Measurements from ENCODE around the gene BRINP1. TPM values are rescaled to one million over a fixed set of nuclear protein-coding genes. Genes with fewer than 3 reads are reported as not detected.

Gene BRINP1
- total and polyA plus RNA-seq, 7 donors, result 0.03 to 0.20 (median 0.17) TPM; not detected in 4

DNA sequence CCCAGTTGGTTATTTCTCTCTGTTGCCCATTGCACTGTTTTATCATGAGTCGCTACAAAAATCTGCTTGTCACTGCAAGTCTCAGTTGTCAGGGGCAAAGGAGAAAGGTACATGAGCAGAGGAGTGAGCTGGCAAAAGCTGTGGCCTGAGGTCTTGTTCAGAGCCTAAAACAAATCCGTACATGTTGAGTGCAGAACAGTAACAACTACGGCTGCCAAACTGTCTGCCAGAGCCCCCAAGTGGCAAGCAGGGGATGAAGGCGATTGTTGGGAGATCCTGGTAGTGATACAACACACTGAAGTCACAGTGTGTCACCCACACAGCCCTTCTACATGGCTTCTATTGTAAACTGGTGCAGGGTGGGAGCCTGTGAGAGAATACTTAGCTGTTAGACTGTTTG is 50.9 kb downstream of the BRINP1 start:
- Histone ChIP-seq H3K27ac (no peak overlapping the region), H3K4me3 (no peak overlapping the region), H3K27me3 (ENCODE audit: insufficient read depth in 3 of 3, low read length in 2 of 3) (no peaks in the 10 kb centered on the region), H3K9me3 (no peaks in the 10 kb centered on the region), H3K4me1 (no peaks in the 10 kb centered on the region), H3K36me3 (ENCODE audit: insufficient read depth in 1 of 2, low read depth in 1 of 2) (no peaks in the 10 kb centered on the region)
- 35 to 41% (median 36%) methylated on average over 4 of the region's 4 CpGs for WGBS, 3 donors
- intact Hi-C loops (cut with DNase I), result no loop called here
- TF ChIP-seq, protein P1, sequence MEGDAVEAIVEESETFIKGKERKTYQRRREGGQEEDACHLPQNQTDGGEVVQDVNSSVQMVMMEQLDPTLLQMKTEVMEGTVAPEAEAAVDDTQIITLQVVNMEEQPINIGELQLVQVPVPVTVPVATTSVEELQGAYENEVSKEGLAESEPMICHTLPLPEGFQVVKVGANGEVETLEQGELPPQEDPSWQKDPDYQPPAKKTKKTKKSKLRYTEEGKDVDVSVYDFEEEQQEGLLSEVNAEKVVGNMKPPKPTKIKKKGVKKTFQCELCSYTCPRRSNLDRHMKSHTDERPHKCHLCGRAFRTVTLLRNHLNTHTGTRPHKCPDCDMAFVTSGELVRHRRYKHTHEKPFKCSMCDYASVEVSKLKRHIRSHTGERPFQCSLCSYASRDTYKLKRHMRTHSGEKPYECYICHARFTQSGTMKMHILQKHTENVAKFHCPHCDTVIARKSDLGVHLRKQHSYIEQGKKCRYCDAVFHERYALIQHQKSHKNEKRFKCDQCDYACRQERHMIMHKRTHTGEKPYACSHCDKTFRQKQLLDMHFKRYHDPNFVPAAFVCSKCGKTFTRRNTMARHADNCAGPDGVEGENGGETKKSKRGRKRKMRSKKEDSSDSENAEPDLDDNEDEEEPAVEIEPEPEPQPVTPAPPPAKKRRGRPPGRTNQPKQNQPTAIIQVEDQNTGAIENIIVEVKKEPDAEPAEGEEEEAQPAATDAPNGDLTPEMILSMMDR (IDR thresholded peaks at IDR 0.05), result no peak
- DNase-seq (no peak), ATAC-seq (no peak)

DNA sequence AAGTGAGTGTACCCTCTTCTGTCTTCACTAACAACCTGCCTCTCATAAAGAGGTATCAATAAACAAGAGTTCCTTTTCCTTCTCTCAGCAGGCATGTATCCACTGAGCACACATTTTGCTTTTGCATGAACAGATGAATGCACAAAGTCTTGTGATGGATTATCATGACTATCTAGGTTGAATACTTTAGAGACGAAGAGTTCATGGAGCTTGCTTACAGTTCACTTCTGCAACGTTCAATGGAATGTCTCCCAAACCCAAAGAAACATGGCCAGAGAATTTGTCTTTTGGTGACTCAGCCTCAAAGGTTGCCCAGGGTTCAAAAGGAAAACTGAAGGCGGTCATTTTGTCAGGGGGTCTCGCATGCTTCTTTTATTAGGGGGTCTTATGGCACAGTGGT is 55.4 kb downstream of the BRINP1 start:
- Histone ChIP-seq H3K4me1 (no peaks in the 10 kb centered on the region), H3K27ac (no peak overlapping the region), H3K36me3 (ENCODE audit: insufficient read depth in 1 of 2, low read depth in 1 of 2) (no peaks in the 10 kb centered on the region), H3K9me3 (no peaks in the 10 kb centered on the region), H3K4me3 (no peak overlapping the region), H3K27me3 (ENCODE audit: insufficient read depth in 3 of 3, low read length in 2 of 3) (no peaks in the 10 kb centered on the region)
- intact Hi-C loops (cut with DNase I), result no loop called here
- WGBS, 3 donors, result 86 to 90% (median 86%) methylated on average over 4 of the region's 4 CpGs
- no peak for ATAC-seq
- TF ChIP-seq, protein P1 (IDR thresholded peaks at IDR 0.05), result no peak
- DNase-seq, result no peak

DNA sequence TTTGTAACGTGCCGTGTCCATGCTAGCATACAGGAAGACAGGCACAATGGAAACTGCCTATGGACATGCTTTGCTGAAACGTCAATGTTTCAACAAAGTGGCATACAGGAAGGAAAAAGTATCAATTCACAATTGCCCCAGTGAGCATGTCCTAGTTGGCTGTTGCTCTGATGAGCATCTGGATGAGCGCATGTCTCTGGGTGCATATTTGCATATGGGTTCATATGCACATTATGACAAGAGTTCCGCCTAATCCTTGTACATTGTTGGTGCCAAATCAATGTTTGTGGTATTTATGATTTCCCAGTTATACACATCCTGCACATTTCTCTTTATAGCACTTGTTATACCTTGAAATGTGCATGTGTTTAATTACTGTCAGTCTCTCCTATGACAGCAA is 58.5 kb downstream of the BRINP1 start:
- ATAC-seq (no peak), DNase-seq (no peak)
- WGBS, 3 donors, result 58% methylated on average over 5 of the region's 5 CpGs

DNA sequence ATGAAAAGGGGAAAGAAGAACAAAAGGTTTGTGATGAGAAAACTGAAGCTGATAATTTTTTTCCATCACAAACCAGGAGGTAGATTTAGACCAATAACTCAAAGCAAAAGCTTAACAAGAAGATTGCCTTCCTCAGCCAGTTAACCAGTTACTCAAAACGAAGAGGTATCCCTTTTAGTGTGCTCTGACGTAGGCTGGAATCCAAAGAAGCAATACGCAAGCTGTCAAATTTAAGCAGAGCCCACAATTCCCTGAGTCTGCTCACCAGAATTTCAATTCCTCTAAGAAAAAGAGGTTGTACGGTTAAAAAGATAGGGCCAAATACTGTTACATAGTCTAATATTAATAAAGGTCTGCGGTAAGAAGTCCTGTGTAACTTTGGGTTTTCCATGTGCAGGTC is 61.8 kb downstream of the BRINP1 start:
- H3K4me3 ChIP-seq, result no peak overlapping the region
- no peak overlapping the region for H3K27ac ChIP-seq
- H3K9me3 ChIP-seq, result no peaks in the 10 kb centered on the region
- no peaks in the 10 kb centered on the region for H3K36me3 ChIP-seq (ENCODE audit: insufficient read depth in 1 of 2, low read depth in 1 of 2)
- WGBS, 3 donors, result 79 to 82% (median 80%) methylated on average over 5 of the region's 5 CpGs
- TF ChIP-seq, protein P1 (IDR thresholded peaks at IDR 0.05), result no peak
- intact Hi-C loops (cut with DNase I), result no loop called here
- H3K27me3 ChIP-seq (ENCODE audit: insufficient read depth in 3 of 3, low read length in 2 of 3), result peaks cover 0 to 3% (median 0%) of the 10 kb centered on the region in 3 donors
- ATAC-seq, result no peak
- no peaks in the 10 kb centered on the region for H3K4me1 ChIP-seq
- DNase-seq, result no peak

More for the DNA sequence above, 58.5 kb downstream of the BRINP1 start:
- H3K4me1 ChIP-seq, result no peaks in the 10 kb centered on the region
- H3K4me3 ChIP-seq, result no peak overlapping the region
- H3K27me3 ChIP-seq (ENCODE audit: insufficient read depth in 3 of 3, low read length in 2 of 3), result peaks cover 0 to 3% (median 0%) of the 10 kb centered on the region in 3 donors
- no peaks in the 10 kb centered on the region for H3K36me3 ChIP-seq (ENCODE audit: insufficient read depth in 1 of 2, low read depth in 1 of 2)
- TF ChIP-seq, protein P1 (IDR thresholded peaks at IDR 0.05), result no peak
- intact Hi-C loops (cut with DNase I), result no loop called here
- no peak overlapping the region for H3K27ac ChIP-seq
- H3K9me3 ChIP-seq, result no peaks in the 10 kb centered on the region

DNA sequence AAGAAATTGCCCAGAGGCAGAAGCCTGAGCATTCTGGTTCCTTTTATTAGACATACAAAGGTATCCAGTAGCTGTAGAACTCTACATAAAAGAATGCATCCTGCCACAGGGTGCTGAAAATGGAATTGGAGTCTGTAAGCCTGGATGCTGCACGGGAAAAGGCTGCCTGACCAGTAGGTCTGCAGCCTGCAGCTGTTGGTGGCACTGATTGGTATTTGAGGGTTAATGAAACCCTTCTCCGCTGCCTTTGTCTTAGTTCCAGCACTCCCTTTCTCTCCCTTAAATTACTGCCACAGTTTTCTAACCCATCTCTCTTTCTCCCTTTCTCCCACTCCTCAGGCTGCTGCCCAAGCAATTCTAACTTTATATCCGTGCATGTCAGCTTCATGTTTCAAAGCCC is 64.7 kb downstream of the BRINP1 start:
- DNase-seq, result no peak
- TF ChIP-seq, protein P1 (IDR thresholded peaks at IDR 0.05), result no peak
- Histone ChIP-seq H3K9me3 (no peaks in the 10 kb centered on the region), H3K36me3 (ENCODE audit: insufficient read depth in 1 of 2, low read depth in 1 of 2) (no peaks in the 10 kb centered on the region), H3K27ac (no peak overlapping the region), H3K4me1 (no peaks in the 10 kb centered on the region), H3K27me3 (ENCODE audit: insufficient read depth in 3 of 3, low read length in 2 of 3) (peaks cover 0 to 3% (median 0%) of the 10 kb centered on the region in 3 donors), H3K4me3 (no peak overlapping the region)
- 23 to 33% (median 27%) methylated on average over 3 of the region's 3 CpGs for WGBS, 3 donors
- no peak for ATAC-seq
- intact Hi-C loops (cut with DNase I), result no loop called here

Data from psoas muscle (tissue), 8 donors.